NCI-H2029 treated with DMSO at 0.1 percent for 48 hours (cell line): ENCODE results near the gene PCP4L1.
"Not testable (repeated sequence)": the region's sequence is repeated elsewhere in the genome, so short reads cannot be mapped to it uniquely, and the experiment has no call there.

Experiments
- DNase-seq: peaks from one replicate; lab custom pipeline; 2025; lab: John Stamatoyannopoulos, UW

Gene PCP4L1

DNA sequence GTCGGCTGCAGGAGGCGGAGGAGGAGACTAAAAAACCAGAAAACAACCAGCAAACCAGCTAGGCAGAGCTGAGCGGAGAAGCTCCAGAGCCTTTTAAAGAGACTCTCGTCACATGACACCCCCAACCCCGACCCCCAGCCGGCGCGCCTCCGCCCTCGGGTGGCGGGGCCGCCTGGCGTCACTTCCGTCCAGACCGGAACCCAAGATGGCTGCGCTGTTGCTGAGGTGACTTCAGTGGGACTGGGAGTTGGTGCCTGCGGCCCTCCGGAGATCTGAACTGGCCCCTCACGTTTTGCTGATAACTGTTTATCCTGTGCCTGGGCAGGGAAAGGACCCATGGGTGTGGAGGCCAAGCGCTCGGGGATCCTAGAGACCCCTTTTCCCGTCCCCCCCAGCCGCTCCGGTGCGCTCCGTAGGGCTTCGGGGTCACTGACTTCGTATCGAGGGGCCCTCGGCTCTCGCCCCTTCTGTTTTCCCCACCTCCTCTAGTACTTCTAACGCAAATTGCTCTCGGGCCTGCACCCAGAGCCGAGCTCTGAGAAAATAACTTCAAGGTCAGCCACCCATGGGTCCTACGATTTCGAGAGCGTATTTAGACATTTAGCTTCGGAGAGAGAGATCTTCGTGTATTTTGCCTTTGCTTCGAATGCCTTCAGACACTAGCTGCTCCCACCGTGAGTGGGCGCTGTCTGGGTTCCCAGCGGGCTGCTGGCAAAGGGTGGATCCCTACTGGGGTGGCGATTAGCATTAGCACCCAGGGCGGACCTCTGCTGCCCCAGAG, 55.8 kb downstream of the PCP4L1 start, which contains the start of gene SDHC:
Gene SDHC, plus strand, starts transcription at position 181 of the 781 bp plus-strand sequence. Its CDS starts 25 bp downstream, at position 206.
- DNase-seq: peak; percentile 52

DNA sequence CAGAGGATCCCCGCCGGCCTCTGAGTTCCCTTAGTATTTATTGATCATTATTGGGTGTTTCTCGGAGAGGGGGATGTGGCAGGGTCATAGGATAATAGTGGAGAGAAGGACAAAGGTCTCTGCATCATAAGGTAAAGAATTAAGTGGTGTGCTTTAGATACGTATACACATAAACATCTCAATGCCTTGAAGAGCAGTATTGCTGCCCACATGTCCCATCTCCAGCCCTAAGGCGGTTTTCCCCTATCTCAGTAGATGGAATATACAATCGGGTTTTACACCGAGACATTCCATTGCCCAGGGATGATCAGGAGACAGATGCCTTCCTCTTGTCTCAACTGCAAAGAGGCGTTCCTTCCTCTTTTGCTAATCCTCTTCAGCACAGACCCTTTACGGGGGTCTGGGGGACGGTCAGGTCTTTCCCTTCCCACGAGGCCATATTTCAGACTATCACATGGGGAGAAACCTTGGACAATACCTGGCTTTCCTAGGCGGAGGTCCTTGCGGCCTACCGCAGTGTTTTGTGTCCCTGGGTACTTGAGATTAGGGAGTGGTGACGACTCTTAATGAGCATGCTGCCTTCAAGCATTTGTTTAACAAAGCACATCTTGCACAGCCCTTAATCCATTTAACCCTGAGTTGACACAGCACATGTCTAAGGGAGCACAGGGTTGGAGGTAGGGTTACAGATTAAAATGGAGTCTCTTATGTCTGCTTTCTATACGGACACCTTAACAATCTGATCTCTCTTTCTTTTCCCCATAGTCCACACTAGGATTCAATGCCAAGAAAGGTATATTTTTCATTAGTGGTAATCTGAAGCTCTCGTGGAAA, 57.5 kb downstream of the PCP4L1 start:
- not testable (repeated sequence) for DNase-seq

DNA sequence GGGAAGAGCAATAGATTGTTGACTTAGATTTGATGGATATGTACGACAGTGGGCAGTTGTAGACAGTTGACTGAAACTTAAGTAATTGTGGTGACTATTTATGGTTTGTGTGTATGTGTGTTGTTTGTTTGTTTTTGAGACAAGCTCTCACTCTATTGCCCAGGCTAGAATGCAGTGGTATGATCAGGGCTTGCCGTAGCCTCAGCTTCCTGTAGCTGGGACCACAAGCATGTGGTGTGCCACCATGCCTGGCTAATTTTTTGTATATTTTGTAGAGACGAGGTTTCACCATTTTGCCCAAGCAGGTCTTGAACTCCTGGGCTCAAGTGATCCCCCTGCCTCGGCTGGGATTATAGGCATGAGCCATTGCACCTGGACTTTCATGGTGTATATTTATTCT, 65.5 kb downstream of the PCP4L1 start:
- no peak for DNase-seq

DNA sequence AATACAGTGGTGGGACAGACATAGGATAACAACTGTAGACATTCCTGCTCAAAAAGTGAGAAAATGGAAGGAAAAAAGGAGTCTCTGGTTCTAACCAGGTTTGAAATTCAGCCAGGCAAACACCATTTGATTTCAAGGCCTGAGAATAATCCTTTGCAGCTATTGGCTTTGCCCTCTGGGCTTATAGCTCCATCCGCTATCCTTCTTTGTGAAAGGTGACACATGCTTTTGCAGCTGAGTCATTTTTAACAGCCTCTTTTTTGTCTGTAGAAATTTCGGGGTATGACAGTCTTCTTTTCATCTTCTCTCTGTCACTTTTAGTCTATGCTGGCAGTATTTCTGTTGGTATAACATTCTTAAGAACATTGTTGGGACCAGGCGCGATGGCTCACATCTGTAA, 71.8 kb downstream of the PCP4L1 start:
- no peak for DNase-seq

DNA sequence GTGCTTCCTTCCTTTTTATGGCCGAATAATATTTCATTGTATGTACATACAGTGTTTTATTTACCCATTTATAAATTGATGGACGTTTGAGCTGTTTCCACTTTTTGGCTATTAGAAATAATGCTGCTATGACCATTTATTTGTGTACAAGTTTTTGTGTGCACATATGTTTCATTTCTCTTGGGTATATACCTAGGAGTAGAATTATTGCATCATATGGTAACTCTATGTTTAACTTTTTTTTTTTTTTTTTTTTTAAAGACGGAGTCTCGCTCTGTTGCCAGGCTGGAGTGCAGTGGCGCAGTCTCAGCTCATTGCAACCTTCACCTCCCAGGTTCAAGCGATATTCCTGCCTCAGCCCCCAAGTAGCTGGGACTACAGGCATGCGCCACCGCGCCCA, 74.6 kb downstream of the PCP4L1 start:
- no peak for DNase-seq
